ENCODE results near the gene ORAI2.

- TF ChIP-seq CTCF (conservative IDR thresholded peaks at IDR 0.05; ENCODE audit: low read length) (no peak), EZH2phosphoT487 (IDR thresholded peaks at IDR 0.05; ENCODE audit: borderline replicate concordance) (no peak)
Measured at GRCh38 chr7:102425639-102426267, 7.6 kb upstream of the ORAI2 start.

All from Loucy (cell line).